ENCODE results near the gene TMEM150B. TPM values are rescaled to one million over a fixed set of nuclear protein-coding genes. Genes with fewer than 3 reads are reported as not detected.

The TMEM150B gene
- total and polyA plus RNA-seq, 2 experiments from 2014 or later: 0.29 TPM; not detected in 1

DNA sequence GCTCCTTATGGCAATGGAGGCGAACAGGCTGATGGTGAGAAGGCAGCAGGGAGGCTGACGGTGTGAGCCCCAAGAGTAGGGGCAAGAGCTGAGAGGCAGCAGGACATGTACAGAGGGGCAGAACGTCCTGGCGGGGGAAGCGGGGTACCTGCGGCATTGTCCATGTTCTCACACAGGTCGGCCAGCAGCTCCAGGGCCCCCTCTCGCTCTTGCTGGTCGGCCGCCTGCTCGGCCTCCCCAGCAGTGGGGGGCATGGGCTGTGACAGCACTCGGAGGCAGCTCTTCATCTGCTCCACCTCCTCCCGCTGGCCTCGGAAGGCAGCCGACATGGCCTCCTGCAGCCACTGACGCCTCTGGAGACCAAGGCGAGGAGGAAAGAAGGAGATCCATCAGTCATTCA lies 47.6 kb downstream of the TMEM150B start (continued):
- TF ChIP-seq, protein P1, sequence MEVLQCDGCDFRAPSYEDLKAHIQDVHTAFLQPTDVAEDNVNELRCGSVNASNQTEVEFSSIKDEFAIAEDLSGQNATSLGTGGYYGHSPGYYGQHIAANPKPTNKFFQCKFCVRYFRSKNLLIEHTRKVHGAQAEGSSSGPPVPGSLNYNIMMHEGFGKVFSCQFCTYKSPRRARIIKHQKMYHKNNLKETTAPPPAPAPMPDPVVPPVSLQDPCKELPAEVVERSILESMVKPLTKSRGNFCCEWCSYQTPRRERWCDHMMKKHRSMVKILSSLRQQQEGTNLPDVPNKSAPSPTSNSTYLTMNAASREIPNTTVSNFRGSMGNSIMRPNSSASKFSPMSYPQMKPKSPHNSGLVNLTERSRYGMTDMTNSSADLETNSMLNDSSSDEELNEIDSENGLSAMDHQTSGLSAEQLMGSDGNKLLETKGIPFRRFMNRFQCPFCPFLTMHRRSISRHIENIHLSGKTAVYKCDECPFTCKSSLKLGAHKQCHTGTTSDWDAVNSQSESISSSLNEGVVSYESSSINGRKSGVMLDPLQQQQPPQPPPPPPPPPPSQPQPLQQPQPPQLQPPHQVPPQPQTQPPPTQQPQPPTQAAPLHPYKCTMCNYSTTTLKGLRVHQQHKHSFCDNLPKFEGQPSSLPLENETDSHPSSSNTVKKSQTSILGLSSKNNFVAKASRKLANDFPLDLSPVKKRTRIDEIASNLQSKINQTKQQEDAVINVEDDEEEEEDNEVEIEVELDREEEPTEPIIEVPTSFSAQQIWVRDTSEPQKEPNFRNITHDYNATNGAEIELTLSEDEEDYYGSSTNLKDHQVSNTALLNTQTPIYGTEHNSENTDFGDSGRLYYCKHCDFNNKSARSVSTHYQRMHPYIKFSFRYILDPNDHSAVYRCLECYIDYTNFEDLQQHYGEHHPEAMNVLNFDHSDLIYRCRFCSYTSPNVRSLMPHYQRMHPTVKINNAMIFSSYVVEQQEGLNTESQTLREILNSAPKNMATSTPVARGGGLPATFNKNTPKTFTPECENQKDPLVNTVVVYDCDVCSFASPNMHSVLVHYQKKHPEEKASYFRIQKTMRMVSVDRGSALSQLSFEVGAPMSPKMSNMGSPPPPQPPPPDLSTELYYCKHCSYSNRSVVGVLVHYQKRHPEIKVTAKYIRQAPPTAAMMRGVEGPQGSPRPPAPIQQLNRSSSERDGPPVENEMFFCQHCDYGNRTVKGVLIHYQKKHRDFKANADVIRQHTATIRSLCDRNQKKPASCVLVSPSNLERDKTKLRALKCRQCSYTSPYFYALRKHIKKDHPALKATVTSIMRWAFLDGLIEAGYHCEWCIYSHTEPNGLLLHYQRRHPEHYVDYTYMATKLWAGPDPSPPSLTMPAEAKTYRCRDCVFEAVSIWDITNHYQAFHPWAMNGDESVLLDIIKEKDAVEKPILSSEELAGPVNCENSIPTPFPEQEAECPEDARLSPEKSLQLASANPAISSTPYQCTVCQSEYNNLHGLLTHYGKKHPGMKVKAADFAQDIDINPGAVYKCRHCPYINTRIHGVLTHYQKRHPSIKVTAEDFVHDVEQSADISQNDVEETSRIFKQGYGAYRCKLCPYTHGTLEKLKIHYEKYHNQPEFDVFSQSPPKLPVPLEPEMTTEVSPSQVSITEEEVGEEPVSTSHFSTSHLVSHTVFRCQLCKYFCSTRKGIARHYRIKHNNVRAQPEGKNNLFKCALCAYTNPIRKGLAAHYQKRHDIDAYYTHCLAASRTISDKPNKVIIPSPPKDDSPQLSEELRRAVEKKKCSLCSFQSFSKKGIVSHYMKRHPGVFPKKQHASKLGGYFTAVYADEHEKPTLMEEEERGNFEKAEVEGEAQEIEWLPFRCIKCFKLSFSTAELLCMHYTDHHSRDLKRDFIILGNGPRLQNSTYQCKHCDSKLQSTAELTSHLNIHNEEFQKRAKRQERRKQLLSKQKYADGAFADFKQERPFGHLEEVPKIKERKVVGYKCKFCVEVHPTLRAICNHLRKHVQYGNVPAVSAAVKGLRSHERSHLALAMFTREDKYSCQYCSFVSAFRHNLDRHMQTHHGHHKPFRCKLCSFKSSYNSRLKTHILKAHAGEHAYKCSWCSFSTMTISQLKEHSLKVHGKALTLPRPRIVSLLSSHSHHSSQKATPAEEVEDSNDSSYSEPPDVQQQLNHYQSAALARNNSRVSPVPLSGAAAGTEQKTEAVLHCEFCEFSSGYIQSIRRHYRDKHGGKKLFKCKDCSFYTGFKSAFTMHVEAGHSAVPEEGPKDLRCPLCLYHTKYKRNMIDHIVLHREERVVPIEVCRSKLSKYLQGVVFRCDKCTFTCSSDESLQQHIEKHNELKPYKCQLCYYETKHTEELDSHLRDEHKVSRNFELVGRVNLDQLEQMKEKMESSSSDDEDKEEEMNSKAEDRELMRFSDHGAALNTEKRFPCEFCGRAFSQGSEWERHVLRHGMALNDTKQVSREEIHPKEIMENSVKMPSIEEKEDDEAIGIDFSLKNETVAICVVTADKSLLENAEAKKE (CRISPR knock-in tag; IDR thresholded peaks at IDR 0.05): no peak
- TF ChIP-seq ZNF114 (CRISPR knock-in tag; IDR thresholded peaks at IDR 0.05) (no peak), NANOG (IDR thresholded peaks at IDR 0.05; ENCODE audit: borderline replicate concordance) (no peak), STAT1 (IDR thresholded peaks at IDR 0.05; ENCODE audit: unreplicated experiment) (no peak), POLR2AphosphoS5 (IDR thresholded peaks at IDR 0.05; ENCODE audit: low read depth) (no peak)

DNA sequence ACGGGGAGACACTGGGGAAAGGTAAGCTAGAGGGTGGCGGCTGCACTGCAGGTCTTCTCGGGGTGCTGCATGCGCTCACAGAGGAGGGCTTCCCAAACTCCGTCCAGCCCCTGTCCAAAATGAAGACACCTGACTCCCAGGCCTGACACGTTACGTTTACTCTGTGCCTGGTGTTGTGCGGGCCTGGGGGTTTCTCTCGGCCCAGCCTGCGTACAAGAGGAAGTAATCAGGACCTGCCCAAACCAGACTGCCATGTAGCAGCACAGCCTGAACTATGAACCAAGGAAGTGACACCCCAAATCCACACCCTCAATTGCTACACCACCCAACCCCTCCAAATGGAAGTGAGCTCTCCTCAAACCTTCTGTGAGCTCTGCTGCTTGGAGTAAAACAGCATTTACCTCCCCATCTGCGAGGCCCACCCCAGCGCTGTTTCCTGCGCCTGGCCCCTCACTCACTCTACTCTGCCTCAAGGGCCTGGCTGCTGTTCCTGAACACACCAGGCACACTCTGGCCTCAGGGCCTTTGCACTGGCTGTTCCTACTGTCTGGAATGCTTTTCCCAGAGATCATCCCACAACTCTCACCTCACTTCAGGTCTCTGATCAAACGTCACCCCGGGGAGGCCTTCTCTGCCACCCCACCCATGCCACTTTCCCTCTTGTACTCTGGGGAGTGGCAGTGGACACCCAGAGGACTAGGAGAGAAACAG lies 48.3 kb downstream of the TMEM150B start:
- no peak overlapping the region; the same call in 2 of the 3 replicates for H3K4me3 Mint-ChIP-seq
- Histone ChIP-seq H3K4me3 (no peak overlapping the region), H3K79me2 (replicated peaks; ENCODE audit: insufficient read depth) (peaks cover 11% of the 10 kb centered on the region; the same call in 1 of the 2 replicates), H2AFZ (no peak overlapping the region), H3F3A (replicated peaks; ENCODE audit: low read depth) (peaks cover 23% of the 10 kb centered on the region), H3K4me2 (no peak overlapping the region), H3K36me3 (ENCODE audit: insufficient read depth) (no peaks in the 10 kb centered on the region; the same call in 1 of the 2 replicates), H3K9me2 (ENCODE audit: insufficient read depth) (no peaks in the 10 kb centered on the region), H3K27ac (ENCODE audit: low read depth) (no peak overlapping the region), H3K4me1 (ENCODE audit: insufficient read depth) (peaks cover 14% of the 10 kb centered on the region), H3K27me3 (ENCODE audit: insufficient read depth) (no peaks in the 10 kb centered on the region), H4K20me1 (replicated peaks; ENCODE audit: insufficient read depth) (peaks cover 8% of the 10 kb centered on the region)
- H3K9me3 Mint-ChIP-seq: no peaks in the 10 kb centered on the region
- DNase-seq (ENCODE audit: low spot score) (no peak), ATAC-seq (no peak)
- peaks cover 14% of the 10 kb centered on the region for H3K4me1 Mint-ChIP-seq
- no peak overlapping the region for H3K27ac Mint-ChIP-seq
- H3K27me3 Mint-ChIP-seq (ENCODE audit: insufficient read depth, low read depth, poor library complexity): peaks cover 22% of the 10 kb centered on the region
- peaks cover 13% of the 10 kb centered on the region; the same call in 2 of the 3 replicates for H3K36me3 Mint-ChIP-seq (ENCODE audit: low read depth)
- TF ChIP-seq ETS1 (IDR thresholded peaks at IDR 0.05) (no peak), EZH2 (IDR thresholded peaks at IDR 0.05; ENCODE audit: low read depth, unreplicated experiment) (no peak), NANOG (IDR thresholded peaks at IDR 0.05; ENCODE audit: borderline replicate concordance) (no peak), ZNF114 (CRISPR knock-in tag; IDR thresholded peaks at IDR 0.05) (no peak), CREB1 (CRISPR knock-in tag; IDR thresholded peaks at IDR 0.05; ENCODE audit: low read depth) (no peak)

Data from GM23338 (cell line).